Kidney tubule cell (primary cell): Measurements from ENCODE around the gene TMEM74B.
A peak's percentile ranks its signal among the peaks of the same experiment; 100 is the strongest.
"Not testable (repeated sequence)": the region's sequence is repeated elsewhere in the genome, so short reads cannot be mapped to it uniquely, and the experiment has no call there.

ENCODE experiments used
- DNase-seq: peaks from one replicate; pipeline ENCODE4 v3.0.0-alpha.2; 2018; ENCODE audit warnings: low spot score

TMEM74B gene

GRCh38 chr20:1178623-1179022 lies 6.2 kb downstream of the TMEM74B start:
- DNase-seq = no peak

- DNase-seq = no peak
Measured at GRCh38 chr20:1178103-1178502, 6.7 kb downstream of the TMEM74B start.

GRCh38 chr20:1177680-1178079 lies 7.1 kb downstream of the TMEM74B start:
- DNase-seq = peak; percentile 5

- no peak for DNase-seq
Measured at GRCh38 chr20:1174787-1175186, 10.0 kb downstream of the TMEM74B start.

- no peak for DNase-seq
Measured at GRCh38 chr20:1173698-1174097, 11.1 kb downstream of the TMEM74B start.

GRCh38 chr20:1171461-1172093 lies 13.2 kb downstream of the TMEM74B start:
- peak; percentile 29 for DNase-seq

GRCh38 chr20:1169224-1169623 lies 15.6 kb downstream of the TMEM74B start:
- DNase-seq = no peak

- peak; percentile 23 for DNase-seq
Measured at GRCh38 chr20:1166948-1167720, 17.6 kb downstream of the TMEM74B start.

- no peak for DNase-seq
Measured at GRCh38 chr20:1165941-1166340, 18.8 kb downstream of the TMEM74B start.

GRCh38 chr20:1165521-1165920 lies 19.3 kb downstream of the TMEM74B start:
- DNase-seq = no peak

- no peak for DNase-seq
Measured at GRCh38 chr20:1164871-1165270, 19.9 kb downstream of the TMEM74B start.

GRCh38 chr20:1163653-1164052 lies 21.1 kb downstream of the TMEM74B start:
- DNase-seq = no peak

GRCh38 chr20:1163105-1163504 lies 21.7 kb downstream of the TMEM74B start:
- DNase-seq = no peak

GRCh38 chr20:1160991-1161390 lies 23.8 kb downstream of the TMEM74B start:
- DNase-seq = no peak

- no peak for DNase-seq
Measured at GRCh38 chr20:1160496-1160895, 24.3 kb downstream of the TMEM74B start.

GRCh38 chr20:1155342-1155741 lies 29.4 kb downstream of the TMEM74B start:
- DNase-seq = no peak

- no peak for DNase-seq
Measured at GRCh38 chr20:1154691-1155090, 30.1 kb downstream of the TMEM74B start.

GRCh38 chr20:1154226-1154625 lies 30.6 kb downstream of the TMEM74B start:
- DNase-seq = no peak

- DNase-seq = no peak
Measured at GRCh38 chr20:1150968-1151367, 33.8 kb downstream of the TMEM74B start.

GRCh38 chr20:1150218-1150617 lies 34.6 kb downstream of the TMEM74B start:
- DNase-seq = peak; percentile 17

- DNase-seq = not testable (repeated sequence)
Measured at GRCh38 chr20:1149812-1150211, 35.0 kb downstream of the TMEM74B start.

- DNase-seq = no peak
Measured at GRCh38 chr20:1146957-1147356, 37.8 kb downstream of the TMEM74B start.

- no peak for DNase-seq
Measured at GRCh38 chr20:1144401-1145172, 40.2 kb downstream of the TMEM74B start.
